ENCODE results near the gene PNMT. TPM values are rescaled to one million over a fixed set of nuclear protein-coding genes. Genes with fewer than 3 reads are reported as not detected.

The PNMT gene, protein sequence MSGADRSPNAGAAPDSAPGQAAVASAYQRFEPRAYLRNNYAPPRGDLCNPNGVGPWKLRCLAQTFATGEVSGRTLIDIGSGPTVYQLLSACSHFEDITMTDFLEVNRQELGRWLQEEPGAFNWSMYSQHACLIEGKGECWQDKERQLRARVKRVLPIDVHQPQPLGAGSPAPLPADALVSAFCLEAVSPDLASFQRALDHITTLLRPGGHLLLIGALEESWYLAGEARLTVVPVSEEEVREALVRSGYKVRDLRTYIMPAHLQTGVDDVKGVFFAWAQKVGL
- total RNA-seq, result 5.8 TPM
- long read RNA-seq, partial matches to known transcripts, result 0 of 4 reads
- long read RNA-seq, other reads (novel, unspliced or antisense), result 0 of 4 reads

DNA sequence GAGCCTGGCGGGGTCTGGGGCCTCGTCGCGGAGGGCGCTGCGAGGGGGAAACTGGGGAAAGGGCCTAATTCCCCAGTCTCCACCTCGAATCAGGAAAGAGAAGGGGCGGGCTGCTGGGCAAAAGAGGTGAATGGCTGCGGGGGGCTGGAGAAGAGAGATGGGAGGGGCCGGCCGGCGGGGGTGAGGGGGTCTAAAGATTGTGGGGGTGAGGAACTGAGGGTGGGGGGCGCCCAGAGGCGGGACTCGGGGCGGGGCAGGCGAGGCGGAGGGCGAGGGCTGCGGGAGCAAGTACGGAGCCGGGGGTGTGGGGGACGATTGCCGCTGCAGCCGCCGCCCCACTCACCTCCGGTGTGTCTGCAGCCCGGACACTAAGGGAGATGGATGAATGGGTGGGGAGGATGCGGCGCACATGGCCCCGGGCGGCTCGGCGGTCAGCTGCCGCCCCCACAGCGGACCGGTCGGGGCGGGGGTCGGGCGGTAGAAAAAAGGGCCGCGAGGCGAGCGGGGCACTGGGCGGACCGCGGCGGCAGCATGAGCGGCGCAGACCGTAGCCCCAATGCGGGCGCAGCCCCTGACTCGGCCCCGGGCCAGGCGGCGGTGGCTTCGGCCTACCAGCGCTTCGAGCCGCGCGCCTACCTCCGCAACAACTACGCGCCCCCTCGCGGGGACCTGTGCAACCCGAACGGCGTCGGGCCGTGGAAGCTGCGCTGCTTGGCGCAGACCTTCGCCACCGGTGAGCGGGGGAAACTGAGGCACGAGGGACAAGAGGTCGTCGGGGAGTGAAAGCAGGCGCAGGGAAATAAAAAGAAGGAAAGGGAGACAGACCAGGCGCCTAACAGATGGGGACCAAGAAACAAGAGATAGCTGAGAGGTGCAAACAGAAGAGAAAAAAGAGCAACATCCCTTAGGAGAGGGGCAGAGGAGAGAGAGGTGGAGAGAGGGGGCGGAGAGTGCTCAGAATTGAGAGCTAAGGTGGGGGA, at the start of gene PNMT:
Gene PNMT, plus strand, starts transcription at position 509 of the 980 bp plus-strand sequence. Its CDS starts 23 bp downstream, at position 532.
- intact Hi-C loops (cut with micrococcal nuclease), result no loop called here
- peak; percentile 3 for ATAC-seq
- peak; percentile 90 for DNase-seq

DNA sequence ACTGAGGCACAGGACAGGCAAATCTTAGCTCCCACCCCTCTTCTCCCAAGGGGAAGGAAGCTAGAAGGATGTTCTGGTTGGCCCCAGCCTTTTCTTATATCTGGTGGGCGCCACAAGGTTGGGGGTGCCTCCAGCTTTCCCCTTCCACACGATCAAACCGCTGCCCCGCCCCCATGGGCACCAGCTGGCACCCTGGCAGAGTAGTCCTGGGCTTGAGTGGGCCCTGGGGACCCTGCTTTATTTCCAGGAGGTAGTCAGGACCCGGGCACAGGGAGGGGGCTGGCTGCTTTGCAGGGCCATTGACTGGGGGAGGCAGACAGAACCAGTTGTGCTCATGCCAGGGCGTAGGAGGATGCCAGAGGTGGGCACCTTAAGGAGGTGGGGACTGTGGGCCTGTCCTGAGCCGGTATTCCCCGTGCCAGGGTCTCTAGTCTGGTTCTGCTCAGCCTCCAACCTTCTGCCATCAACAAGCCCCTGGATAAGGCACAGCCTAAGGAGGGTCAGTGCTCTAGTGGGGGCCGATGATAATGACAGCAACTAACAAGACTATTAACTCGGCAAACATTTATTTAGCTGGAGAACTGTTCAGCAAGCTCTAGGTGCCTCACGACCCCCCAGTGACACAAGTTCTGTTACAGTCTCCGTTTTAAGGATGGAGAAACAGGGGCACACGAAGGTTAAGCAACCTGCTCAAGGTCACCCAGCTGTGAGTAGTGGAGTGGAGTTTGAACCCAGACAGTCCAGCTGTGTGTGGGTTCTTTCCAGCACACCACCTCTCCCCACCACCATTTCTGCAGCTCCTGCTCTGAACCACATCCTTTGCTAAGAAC, 49.1 kb upstream of the PNMT start:
- DNase-seq, result no peak
- intact Hi-C loops (cut with micrococcal nuclease), result no loop called here
- no peak for ATAC-seq

DNA sequence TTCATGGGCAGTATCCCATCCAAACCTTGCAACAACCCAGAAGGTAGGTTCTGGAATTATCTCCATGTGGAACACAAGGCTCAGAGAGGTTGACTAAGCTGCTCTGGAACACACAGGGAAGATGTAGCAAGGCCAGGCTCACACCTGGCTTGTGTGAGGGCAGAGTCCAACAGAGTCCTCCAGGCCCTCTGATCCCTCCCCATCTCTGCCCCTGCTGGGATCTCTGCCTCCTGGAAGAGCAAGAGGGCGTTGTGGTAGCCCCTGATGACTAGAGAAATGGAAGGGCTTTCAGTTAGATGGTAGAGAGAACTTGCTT, 48.5 kb upstream of the PNMT start:
- intact Hi-C loops (cut with micrococcal nuclease), result loop anchor here (5.0 kb wide), 2 partner anchors 72 to 133 kb away; no protein-coding TSS in a partner anchor
- no peak for DNase-seq

DNA sequence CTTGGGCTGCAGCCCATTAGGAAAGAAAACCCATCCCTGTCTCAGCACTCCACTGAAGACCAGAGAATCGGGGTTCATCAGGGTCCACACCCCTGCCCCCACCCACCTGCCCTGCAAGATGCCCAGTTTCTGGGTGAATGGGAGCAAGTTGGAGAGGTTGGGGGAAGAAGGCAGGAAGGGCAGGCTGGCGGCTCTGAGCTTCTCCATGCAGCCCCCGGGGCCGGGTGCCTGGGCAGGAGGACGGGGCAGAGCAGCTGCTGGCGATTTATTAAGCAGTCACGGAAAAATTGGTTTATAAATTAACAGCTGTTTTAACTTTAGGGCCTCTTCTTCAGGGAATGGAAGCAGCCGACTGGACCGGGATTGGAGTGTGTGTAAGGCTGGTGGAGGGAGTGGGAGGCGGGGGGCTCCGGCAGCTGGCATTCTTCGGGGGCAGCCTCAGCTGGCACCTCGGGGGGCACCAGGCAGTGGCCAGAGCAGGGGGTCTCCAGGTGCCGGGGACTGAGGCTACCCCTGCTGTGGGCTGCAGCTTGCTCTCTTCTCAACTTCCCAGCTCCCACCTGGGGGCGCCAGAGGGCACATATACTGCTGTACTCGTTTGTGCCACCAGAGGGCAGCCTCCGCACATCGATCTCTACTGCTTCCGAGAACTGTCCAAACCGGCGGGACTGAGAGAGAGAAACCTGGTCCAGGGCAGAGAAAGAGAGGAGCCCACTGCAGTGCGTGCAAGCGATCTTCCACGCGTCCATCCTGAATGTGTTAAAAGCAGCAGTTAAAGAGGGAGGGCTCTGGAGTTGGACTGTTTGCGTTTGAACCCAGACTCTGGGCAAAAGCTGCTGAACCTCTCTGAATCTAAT, 46.5 kb upstream of the PNMT start:
- DNase-seq, result peak; percentile 91
- intact Hi-C loops (cut with micrococcal nuclease), result loop anchor here (5.0 kb wide), 2 partner anchors 74 to 131 kb away; no protein-coding TSS in a partner anchor
- ATAC-seq, result peak; percentile 79

More for the DNA sequence above, 48.5 kb upstream of the PNMT start:
- no peak for ATAC-seq

DNA sequence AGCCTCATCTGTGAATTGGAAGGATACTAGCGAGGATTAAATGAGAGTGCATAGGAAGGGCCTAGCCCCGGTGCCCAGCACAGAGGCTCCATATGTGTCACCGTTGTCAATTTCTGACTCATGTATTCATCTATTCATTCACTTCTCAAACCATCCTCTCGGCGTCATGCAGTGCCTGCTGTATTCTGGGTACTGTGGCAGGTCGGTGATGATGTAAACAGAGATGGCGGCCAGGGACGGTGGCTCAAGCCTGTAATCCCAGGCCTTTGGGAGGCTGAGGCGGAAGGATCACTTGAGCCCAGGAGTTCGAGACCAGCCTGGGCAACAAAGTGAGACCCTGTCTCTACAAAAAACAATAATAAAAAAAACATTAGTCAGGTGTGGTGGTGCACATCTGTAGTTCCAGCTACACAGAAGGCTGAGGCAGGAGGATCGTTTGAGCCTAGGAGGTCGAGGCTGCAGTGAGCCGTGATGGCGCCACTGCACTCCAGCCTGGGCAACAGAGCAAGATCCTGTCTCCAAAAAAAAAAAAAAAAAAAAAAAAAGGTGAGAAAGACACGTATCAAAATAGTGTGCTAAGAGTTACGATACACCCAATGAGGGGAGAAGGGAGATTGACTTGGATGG, 45.8 kb upstream of the PNMT start:
- no peak for DNase-seq

GRCh38 chr17:39623356-39623950, 44.8 kb upstream of the PNMT start:
- DNase-seq (peak; percentile 92), ATAC-seq (peak; percentile 83)
- intact Hi-C loops (cut with micrococcal nuclease), result loop anchor here (5.0 kb wide), 2 partner anchors 76 to 129 kb away; no protein-coding TSS in a partner anchor

More for the DNA sequence above, 45.8 kb upstream of the PNMT start:
- ATAC-seq, result no peak
- intact Hi-C loops (cut with micrococcal nuclease), result loop anchor here (5.0 kb wide), 2 partner anchors 75 to 130 kb away; no protein-coding TSS in a partner anchor

DNA sequence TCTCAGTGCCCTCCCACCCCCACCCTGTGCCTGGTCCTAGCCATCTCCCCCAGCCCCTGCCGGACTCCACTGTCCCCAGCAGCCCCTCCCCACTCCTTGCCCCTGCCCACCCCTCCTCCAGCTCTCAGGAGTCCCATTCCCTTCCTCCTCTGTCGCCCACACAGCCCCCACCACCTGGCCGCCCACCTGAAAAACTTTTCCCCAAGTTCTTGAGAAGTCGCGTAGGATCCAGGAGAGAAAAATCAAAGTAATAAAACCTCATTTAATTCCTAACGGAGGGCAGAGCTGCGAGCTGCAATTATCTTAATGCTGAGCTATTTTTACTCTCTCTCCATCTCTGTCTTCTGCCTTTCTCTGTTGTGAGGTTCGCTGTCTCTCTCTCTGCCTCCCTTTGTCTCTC, 43.9 kb upstream of the PNMT start:
- intact Hi-C loops (cut with micrococcal nuclease), result loop anchor here (5.0 kb wide), 2 partner anchors 77 to 128 kb away; no protein-coding TSS in a partner anchor
- ATAC-seq, result no peak
- no peak for DNase-seq

GRCh38 chr17:39625198-39625785, 43.0 kb upstream of the PNMT start:
- intact Hi-C loops (cut with micrococcal nuclease), result no loop called here
- DNase-seq, result no peak
- no peak for ATAC-seq

DNA sequence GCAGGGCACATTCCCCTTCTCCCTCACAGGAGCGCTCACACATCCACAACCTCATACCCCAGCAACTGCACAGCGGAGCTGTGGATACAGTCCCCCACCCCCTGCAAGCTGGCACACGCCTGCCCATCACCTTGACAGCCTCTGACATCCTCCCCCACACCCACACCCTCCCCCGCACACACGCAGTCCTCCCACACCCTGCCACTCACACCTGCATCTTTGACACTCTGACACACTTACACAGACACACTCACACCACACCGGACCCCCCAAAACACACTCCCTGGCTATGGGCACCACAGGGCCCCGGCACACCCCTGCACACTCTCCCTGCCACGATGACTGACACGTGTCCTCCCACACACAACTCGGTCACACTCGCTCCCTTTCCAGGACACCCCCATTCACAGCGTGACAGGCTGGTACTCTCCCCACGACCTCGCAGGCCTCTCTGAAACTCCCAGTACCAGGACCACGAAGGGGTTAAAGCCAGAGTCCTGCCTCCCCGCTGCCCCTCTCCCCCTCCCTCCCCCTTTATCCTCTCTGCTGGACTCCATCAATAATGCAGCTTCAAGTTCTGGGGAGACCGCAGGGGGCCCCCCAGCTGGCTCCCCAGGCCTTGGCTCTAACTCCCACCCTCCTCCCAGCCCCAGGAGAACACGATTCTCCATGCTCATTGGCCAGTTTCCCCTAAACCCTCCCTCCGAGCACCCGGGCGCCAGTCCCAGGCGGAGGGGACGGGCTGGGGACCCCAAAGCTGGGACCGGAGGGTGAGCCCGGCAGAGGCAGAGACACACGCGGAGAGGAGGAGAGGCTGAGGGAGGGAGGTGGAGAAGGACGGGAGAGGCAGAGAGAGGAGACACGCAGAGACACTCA, 41.8 kb upstream of the PNMT start, which contains the start of gene PPP1R1B:
Gene PPP1R1B, plus strand, starts transcription at position 782 of the 876 bp plus-strand sequence. CDS start 441 bp downstream, outside the sequence.
- no peak for DNase-seq
- no peak for ATAC-seq
- intact Hi-C loops (cut with micrococcal nuclease), result no loop called here

GRCh38 chr17:39627047-39627711, 41.1 kb upstream of the PNMT start:
- DNase-seq, result no peak
- intact Hi-C loops (cut with micrococcal nuclease), result no loop called here
- ATAC-seq, result no peak

- intact Hi-C loops (cut with micrococcal nuclease), result no loop called here
- DNase-seq, result no peak
- no peak for ATAC-seq
These were observed 40.3 kb upstream of the PNMT start for GRCh38 chr17:39627712-39628516.

DNA sequence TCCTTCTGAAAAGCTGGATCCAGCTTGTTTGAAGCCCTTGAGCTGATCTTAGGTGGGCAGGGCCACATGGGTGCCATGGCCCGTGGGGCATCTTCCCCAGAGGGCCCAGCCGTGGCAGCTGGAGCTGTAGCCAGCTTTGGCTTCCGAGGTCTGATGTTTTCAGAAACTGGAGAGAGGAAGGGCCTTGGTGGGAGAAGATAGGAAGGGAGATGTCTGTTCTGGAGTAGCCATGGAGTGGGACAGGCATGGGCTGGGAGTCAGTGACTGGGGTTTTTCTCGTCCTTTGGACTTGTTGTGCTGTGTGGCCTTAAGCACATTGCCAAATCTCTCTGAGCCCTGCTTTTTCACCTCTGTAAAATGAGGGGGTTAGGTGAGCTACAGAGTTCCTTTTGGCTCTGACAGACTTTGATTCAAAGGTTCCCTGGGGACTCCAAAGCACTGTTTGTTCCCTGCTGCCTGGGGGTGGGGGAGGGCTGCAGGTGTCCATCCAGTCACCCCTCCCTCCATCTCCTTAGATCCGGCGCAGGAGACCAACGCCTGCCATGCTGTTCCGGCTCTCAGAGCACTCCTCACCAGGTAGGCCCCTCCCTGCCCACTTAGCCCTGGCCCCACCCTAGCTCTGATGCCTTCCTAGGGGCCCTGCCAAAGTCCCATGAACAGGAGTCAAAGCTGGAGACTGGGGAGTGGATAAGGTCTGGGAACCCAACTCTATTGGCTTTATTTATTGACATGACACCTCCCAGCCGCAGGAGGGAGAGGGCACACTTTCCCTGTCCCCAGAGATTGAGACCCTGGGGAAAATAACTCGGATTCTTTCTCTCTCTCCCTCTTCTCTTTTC, 39.4 kb upstream of the PNMT start:
- DNase-seq (no peak), ATAC-seq (no peak)
- intact Hi-C loops (cut with micrococcal nuclease), result no loop called here

DNA sequence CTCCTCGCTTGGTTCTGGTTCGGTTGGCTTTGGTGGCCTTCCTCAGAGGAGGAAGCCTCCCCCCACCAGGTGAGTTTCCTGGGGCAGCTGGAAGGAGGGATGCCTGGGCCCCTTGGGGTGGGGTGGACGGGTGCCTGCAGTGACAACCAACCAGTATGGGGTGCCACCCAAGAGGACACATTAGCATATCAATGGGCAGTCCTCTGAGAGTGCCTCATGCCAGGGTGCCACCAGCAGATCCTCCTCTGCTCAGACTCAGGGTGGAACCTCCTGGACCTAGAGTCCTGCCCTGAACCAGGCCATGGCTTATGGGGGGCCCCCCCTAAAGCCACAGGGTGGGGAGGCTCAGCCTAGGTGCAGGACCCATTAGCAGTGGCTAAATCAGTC, 38.8 kb upstream of the PNMT start:
- no peak for ATAC-seq
- intact Hi-C loops (cut with micrococcal nuclease), result no loop called here

DNA sequence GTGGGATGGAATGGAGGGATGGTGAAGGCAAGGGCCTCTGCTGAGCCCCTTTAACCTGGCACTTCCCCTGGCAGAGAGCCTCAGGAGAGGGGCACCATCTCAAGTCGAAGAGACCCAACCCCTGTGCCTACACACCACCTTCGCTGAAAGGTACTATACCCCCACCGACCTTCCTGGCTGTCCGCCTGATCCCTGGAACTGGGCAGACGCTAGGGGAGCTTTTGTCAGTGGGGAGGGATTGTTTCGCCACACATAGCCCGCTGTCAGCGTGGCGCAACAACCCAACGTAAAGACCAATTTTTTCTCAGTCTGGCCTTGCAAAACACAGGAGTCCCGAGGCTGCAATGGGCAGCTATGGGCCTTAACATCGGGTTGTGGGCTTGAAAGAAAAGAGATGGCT, 38.4 kb upstream of the PNMT start:
- intact Hi-C loops (cut with micrococcal nuclease), result no loop called here
- no peak for DNase-seq
- ATAC-seq, result no peak

More for the DNA sequence above, 38.8 kb upstream of the PNMT start:
- DNase-seq, result no peak

Measured in left ventricle myocardium superior (tissue), 1 donor.